BJ (cell line): ENCODE measurements around the gene SOCS7. TPM values are rescaled to one million over a fixed set of nuclear protein-coding genes. Genes with fewer than 3 reads are reported as not detected.

Experiments
- CTCF ChIA-PET: fragments of 350-600 bp; formaldehyde crosslinking; extraction: SDS; loops from one replicate; lab custom pipeline; 2021; ENCODE audit warnings: antibody characterized with exemption, inconsistent platforms; lab: Yijun Ruan, JAX
- POLR2A ChIA-PET: fragments of 300-600 bp; sonication (Branson Sonifier 250); formaldehyde crosslinking; extraction: SDS; loops from one replicate; lab custom pipeline; 2021; ENCODE audit warnings: antibody characterized with exemption; lab: Charles Lee
- DNase-seq: peaks from one replicate; pipeline ENCODE4 v3.0.0-alpha.2; 2011; ENCODE audit warnings: low read depth
- H3K27me3 ChIP-seq: 2 replicates; pipeline ENCODE4 v1.6.0; 2011; ENCODE audit warnings: low read length; ENCODE audit not compliant: control insufficient read depth, insufficient read depth
- H3K36me3 ChIP-seq: 2 replicates; pipeline ENCODE4 v1.5.1; 2011; ENCODE audit warnings: low read length; ENCODE audit not compliant: control insufficient read depth, insufficient read depth
- H3K4me3 ChIP-seq: 2 replicates; pipeline ENCODE4 v1.5.1; 2011; ENCODE audit warnings: low read depth, mild to moderate bottlenecking, control low read depth, low read length
- CTCF ChIP-seq: IDR thresholded peaks from 2 replicates; pipeline ENCODE4 v1.5.1; 2011; ENCODE audit warnings: low read depth, mild to moderate bottlenecking, control low read depth, inconsistent platforms, low read length, moderate library complexity; ENCODE audit not compliant: insufficient read depth
- polyA plus RNA-seq: library from polyadenylated mRNA; depleted of rRNA; stranded (reverse); fragments of >200 nt; gene quantifications from 2 replicates; pipeline ENCODE4 v1.2.3, GENCODE V29; 2011

The SOCS7 gene
- polyA plus RNA-seq, 1 experiment: 9.2 TPM

- ChIA-PET CTCF (interaction anchor here (0.7 to 3.1 kb wide), 14 partner anchors 9 to 239 kb away, joined by 3 to 19 read pairs (median 4); no protein-coding TSS in a partner anchor), POLR2A (interaction anchor here (0.5 to 0.8 kb wide), 2 partner anchors 23 to 77 kb away, joined by 3 read pairs; no protein-coding TSS in a partner anchor)
- no peak for DNase-seq
Observed at GRCh38 chr17:38428643-38429371, 77.2 kb downstream of the SOCS7 start.

GRCh38 chr17:38429476-38430100 is 77.9 kb downstream of the SOCS7 start:
- H3K36me3 ChIP-seq: peaks cover 1% of the 10 kb centered on the region; the same call in 1 of the 2 replicates
- no peak for DNase-seq
- CTCF ChIA-PET: interaction anchor here (0.7 to 3.1 kb wide), 10 partner anchors 8 to 155 kb away, joined by 3 to 19 read pairs (median 5); no protein-coding TSS in a partner anchor
- peak overlapping the region; percentile 84 for H3K4me3 ChIP-seq
- POLR2A ChIA-PET: interaction anchor here (0.6 kb wide), 1 partner anchor 275 kb away, joined by 3 read pairs; no protein-coding TSS in a partner anchor
- no peaks in the 10 kb centered on the region for H3K27me3 ChIP-seq
- TF ChIP-seq CTCF: no peak

More at GRCh38 chr17:38428643-38429371, 77.2 kb downstream of the SOCS7 start:
- Histone ChIP-seq H3K27me3 (no peaks in the 10 kb centered on the region), H3K36me3 (peaks cover 1% of the 10 kb centered on the region; the same call in 1 of the 2 replicates), H3K4me3 (peak overlapping the region; percentile 84)
- no peak for TF ChIP-seq CTCF

- POLR2A ChIA-PET: no interaction called here
- TF ChIP-seq CTCF: no peak
Observed at GRCh38 chr17:38430316-38430715, 78.7 kb downstream of the SOCS7 start.

GRCh38 chr17:38430822-38431221 is 79.2 kb downstream of the SOCS7 start:
- Histone ChIP-seq H3K36me3 (peaks cover 1% of the 10 kb centered on the region; the same call in 1 of the 2 replicates), H3K4me3 (no peak overlapping the region), H3K27me3 (no peaks in the 10 kb centered on the region)
- ChIA-PET POLR2A (no interaction called here), CTCF (interaction anchor here (1.0 to 3.1 kb wide), 4 partner anchors 12 to 62 kb away, joined by 3 to 8 read pairs (median 4); no protein-coding TSS in a partner anchor)
- no peak for DNase-seq
- TF ChIP-seq CTCF: no peak

More at GRCh38 chr17:38430316-38430715, 78.7 kb downstream of the SOCS7 start:
- Histone ChIP-seq H3K36me3 (peaks cover 1% of the 10 kb centered on the region; the same call in 1 of the 2 replicates), H3K4me3 (no peak overlapping the region), H3K27me3 (no peaks in the 10 kb centered on the region)
- CTCF ChIA-PET: interaction anchor here (1.1 to 3.1 kb wide), 5 partner anchors 14 to 154 kb away, joined by 4 to 19 read pairs (median 6); no protein-coding TSS in a partner anchor
- no peak for DNase-seq
